Coronary artery (tissue), 2 donors: ENCODE data around the gene LIF.

Source experiments
- DNase-seq: peaks from one replicate; pipeline ENCODE4 v3.0.0-alpha.2; 2017; ENCODE audit warnings: low spot score
- H3K27ac ChIP-seq, 2 donors: fragments of 200-600 bp; sonication (generic); one replicate each; pipeline ENCODE4 v1.5.1; 2016 to 2019
- H3K4me3 ChIP-seq: fragments of 200-600 bp; sonication (generic); 2 replicates; pipeline ENCODE4 v1.5.1; 2016; ENCODE audit warnings: mild to moderate bottlenecking, moderate library complexity
- TF ChIP-seq, protein P1 (sequence below): fragments of 200-600 bp; sonication (generic); IDR thresholded peaks from one replicate; pipeline ENCODE4 v1.5.1; 2019; ENCODE audit warnings: antibody characterized with exemption

LIF gene

DNA sequence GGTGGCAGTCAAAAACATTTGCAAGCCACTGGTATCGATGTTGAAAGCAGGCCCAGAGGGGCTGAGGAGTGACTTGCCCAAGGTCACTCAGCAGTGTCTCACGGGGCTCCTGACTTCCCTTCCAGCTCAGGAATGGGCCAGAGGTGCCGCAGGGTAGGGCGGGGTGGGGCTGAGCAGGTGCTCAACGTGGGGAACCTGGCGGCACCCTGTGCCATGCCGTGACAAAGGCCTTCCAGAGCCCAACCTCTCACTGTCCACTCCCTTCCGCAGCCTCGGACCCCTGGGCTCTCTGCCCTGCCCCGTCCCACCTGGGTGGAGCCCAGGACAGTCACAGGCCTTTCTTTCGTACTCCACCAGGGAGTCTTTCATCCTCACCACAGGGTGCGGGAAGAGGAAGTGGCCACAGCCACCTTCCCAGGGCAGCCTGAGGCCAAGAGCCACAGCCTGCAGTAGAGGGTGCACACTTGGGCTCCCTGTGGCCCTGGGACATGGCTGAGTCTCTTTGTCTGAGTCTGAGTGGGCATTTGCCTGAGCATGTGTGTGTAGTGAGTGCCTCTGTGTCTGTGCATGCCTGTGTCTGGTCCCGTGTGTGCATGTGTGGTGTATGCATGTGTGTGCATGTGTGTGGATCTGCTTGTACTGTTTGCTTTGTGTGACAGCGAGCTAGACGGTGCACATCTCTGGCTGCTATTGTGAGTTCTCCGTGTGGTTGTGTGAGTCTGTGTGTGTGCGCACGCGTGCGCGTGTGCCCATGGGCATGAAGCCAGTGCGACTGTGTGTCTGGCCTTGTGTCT is 6.0 kb upstream of the LIF start:
- DNase-seq, result no peak
- Histone ChIP-seq H3K4me3 (peak overlapping the region; percentile 57), H3K27ac (peak overlapping the region in 1 of 2 donors; percentile 69)
- TF ChIP-seq, protein P1, sequence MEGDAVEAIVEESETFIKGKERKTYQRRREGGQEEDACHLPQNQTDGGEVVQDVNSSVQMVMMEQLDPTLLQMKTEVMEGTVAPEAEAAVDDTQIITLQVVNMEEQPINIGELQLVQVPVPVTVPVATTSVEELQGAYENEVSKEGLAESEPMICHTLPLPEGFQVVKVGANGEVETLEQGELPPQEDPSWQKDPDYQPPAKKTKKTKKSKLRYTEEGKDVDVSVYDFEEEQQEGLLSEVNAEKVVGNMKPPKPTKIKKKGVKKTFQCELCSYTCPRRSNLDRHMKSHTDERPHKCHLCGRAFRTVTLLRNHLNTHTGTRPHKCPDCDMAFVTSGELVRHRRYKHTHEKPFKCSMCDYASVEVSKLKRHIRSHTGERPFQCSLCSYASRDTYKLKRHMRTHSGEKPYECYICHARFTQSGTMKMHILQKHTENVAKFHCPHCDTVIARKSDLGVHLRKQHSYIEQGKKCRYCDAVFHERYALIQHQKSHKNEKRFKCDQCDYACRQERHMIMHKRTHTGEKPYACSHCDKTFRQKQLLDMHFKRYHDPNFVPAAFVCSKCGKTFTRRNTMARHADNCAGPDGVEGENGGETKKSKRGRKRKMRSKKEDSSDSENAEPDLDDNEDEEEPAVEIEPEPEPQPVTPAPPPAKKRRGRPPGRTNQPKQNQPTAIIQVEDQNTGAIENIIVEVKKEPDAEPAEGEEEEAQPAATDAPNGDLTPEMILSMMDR, result no peak

- no peak overlapping the region for H3K4me3 ChIP-seq
- TF ChIP-seq, protein P1, result no peak
- no peak for DNase-seq
- H3K27ac ChIP-seq, result no peak overlapping the region
These were observed 5.2 kb upstream of the LIF start for GRCh38 chr22:30251711-30252110.

- TF ChIP-seq, protein P1, result no peak
- DNase-seq, result no peak
- no peak overlapping the region for H3K27ac ChIP-seq
- no peak overlapping the region for H3K4me3 ChIP-seq
These were observed 4.2 kb upstream of the LIF start for GRCh38 chr22:30250661-30251267.

DNA sequence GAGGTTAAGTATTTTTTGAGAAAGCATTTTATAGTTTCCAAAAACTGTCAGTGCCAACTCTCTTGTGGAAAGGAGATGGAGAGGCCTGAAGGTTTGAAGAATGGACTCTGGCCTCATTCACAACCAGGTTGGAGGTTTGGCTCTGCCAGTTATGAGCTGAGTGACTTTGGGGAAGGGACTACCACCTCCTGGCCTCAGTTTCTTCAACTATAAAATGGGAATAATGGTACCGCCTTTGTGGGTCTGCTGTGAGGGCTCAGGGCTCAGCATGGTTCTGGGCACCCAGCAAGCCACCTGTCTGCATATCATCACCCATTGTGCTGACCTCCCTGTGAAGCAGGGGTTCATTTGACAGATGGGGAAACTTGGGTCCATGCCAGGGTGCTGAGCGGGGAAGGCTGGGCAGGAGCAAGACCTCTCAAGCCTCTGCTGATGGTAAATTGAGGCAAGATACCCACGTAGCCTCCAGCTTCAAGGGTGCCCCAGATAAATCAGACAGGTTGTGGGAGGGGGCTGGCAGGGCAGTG is 3.5 kb upstream of the LIF start:
- TF ChIP-seq, protein P1, result no peak
- H3K4me3 ChIP-seq, result no peak overlapping the region
- H3K27ac ChIP-seq, result no peak overlapping the region
- no peak for DNase-seq

DNA sequence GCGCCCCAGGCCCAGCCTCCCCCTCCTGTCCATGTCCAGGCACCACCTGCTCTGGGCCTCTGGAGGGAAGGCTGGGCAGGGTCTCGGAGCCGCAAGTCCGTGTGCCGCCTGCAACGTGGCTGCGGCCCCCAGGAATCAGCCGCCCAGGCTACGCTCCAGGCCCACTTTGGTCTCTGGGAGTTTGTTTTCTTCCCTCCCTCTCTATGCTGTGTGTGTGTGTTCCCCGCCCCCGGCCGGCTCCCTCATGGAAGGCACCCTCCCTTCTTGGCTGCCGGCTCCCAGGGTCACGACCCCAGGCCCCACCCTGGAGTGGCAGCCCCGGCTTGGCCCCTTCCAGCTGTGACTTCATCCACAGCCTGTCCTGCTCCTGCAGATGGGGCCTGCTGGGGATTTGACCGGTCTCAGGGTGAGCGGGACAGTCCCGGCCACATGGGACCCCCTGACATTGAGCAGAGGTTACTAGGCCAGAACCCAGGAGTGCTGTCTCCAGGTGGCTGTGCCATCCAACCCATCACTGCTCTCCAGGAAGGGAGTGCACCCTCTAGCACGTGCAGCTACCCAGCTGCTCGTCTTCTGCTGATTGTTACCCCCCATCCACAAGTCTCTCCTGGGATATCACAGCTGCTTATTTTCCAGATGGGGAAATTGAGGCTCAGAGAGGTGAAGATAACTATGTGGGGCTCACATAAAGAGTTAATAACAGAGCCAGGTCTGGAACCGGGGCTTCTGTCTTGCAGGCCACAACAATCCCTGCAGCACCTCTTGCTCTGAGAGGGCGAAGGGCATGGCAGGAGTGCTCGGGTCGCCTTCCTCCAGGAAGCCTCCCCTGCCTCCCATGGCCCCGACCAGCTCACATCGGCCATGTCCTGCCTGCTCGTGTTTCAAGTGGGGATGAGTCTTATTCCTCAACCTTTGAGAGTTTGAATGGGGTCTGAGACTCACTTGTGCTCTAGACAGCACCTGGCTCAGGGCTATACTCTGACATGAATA is 2.8 kb upstream of the LIF start:
- no peak for DNase-seq
- TF ChIP-seq, protein P1, result no peak
- peak overlapping the region in 1 of 2 donors; percentile 38 for H3K27ac ChIP-seq
- H3K4me3 ChIP-seq, result peak overlapping the region; percentile 35

DNA sequence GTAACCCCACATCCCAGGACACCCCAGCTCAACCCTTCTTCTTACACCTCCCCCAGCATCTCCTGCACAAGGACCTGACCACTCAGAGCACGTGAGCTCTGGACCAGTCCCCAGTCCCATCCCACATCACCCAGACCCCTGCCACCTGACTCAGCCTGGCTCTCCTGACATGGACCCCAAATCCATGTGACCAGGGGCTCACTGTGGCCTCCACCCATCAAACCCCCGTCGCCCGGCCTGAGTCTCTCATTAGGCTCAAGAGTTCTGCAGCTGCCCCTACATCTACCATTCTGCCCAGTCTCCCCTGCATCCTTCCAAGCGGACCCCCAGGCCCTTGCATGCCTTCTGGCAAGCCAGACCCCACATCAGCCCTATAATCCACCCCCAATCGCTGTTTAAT is 1.9 kb upstream of the LIF start:
- peak overlapping the region; percentile 35 for H3K4me3 ChIP-seq
- TF ChIP-seq, protein P1, result no peak
- DNase-seq, result no peak
- H3K27ac ChIP-seq, result peak overlapping the region in 1 of 2 donors; percentile 38
